BE2C (cell line): Measurements from ENCODE around the gene SFT2D3.

Experiments
- DNase-seq: peaks from one replicate; pipeline ENCODE4 v3.0.0-alpha.2; 2020
- H3K27me3 ChIP-seq: fragments of 250-450 bp; sonication (Bioruptor Pico); 2 replicates; pipeline ENCODE4 v1.5.1; 2020; ENCODE audit warnings: mild to moderate bottlenecking
- H3K36me3 ChIP-seq: fragments of 250-450 bp; sonication (Bioruptor Pico); 2 replicates; pipeline ENCODE4 v1.5.1; 2020; ENCODE audit warnings: mild to moderate bottlenecking
- H3K4me1 ChIP-seq: fragments of 250-450 bp; sonication (Bioruptor Pico); 2 replicates; pipeline ENCODE4 v1.5.1; 2020
- H3K4me3 ChIP-seq: 2 replicates; pipeline ENCODE4 v1.5.1; 2011; ENCODE audit warnings: low read depth, low read length
- H3K9me3 ChIP-seq: fragments of 250-450 bp; sonication (Bioruptor Pico); 2 replicates; pipeline ENCODE4 v1.5.1; 2020
- TF ChIP-seq, protein P1 (sequence below): IDR thresholded peaks from 2 replicates; pipeline ENCODE4 v1.5.1; 2012; ENCODE audit warnings: mild to moderate bottlenecking, low read depth, low read length

SFT2D3 gene

DNA sequence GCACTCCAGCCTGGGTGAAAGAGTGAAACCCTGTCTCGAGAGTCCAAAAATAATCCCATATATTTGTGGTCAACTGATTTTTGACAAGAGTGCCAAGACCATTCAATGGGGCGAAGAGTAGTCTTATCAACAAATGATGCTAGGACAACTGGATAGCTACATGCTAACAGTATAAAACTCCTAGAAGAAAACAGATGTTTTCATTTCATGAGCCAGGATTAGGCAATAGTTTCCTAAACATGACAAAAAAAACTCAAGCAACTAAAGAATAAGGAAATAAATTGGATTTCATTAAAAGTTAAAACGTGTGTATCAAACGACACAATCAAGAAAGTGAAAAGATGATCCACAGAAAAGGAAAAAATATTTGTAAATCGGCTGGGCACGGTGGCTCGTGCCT lies 32.2 kb upstream of the SFT2D3 start:
- H3K9me3 ChIP-seq = no peaks in the 10 kb centered on the region

DNA sequence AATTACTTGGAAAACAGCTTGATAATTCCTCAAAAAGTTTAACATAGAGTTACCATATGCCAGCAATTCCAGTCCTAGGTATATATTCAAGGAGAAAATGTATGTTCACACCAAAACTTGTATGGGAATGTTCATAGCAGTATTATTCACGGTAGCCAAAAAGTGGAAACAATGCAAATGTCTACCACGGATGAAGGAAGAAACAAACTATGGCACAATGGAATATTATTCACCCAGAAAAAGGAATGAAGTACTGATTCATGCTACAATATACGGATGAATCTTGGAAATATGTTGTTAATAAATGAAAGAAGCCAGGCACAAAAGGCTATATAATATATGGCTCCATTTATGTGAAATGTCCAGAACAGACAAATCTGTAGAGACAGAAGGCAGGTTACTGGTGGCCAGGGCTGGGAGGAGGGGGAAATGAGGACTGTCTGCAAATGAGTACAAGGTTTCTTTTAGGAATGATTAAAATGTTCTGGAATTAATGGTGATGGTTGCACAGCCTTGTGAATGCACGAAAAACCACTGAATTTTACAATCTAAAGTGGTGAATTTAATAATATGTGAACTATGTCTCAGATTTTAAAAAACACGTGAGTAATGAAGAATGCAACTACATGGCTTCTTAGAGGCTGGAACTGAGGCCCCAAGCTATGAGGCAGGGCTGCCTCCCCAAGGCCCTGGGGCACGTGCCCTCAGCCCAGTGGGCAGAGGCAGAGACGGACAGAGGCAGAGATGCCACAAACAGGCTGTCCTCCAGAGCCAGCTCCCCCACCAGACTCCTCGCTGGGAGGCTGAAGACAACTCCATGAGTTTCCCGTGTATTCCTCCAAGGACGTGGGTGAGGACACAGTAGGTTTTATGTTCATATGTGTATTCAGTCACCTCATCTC lies 31.0 kb upstream of the SFT2D3 start:
- Histone ChIP-seq H3K4me1 (no peaks in the 10 kb centered on the region), H3K27me3 (peaks cover 11% of the 10 kb centered on the region), H3K36me3 (no peaks in the 10 kb centered on the region), H3K4me3 (no peak overlapping the region), H3K9me3 (no peaks in the 10 kb centered on the region)
- TF ChIP-seq, protein P1, sequence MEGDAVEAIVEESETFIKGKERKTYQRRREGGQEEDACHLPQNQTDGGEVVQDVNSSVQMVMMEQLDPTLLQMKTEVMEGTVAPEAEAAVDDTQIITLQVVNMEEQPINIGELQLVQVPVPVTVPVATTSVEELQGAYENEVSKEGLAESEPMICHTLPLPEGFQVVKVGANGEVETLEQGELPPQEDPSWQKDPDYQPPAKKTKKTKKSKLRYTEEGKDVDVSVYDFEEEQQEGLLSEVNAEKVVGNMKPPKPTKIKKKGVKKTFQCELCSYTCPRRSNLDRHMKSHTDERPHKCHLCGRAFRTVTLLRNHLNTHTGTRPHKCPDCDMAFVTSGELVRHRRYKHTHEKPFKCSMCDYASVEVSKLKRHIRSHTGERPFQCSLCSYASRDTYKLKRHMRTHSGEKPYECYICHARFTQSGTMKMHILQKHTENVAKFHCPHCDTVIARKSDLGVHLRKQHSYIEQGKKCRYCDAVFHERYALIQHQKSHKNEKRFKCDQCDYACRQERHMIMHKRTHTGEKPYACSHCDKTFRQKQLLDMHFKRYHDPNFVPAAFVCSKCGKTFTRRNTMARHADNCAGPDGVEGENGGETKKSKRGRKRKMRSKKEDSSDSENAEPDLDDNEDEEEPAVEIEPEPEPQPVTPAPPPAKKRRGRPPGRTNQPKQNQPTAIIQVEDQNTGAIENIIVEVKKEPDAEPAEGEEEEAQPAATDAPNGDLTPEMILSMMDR = no peak
- no peak for DNase-seq

More for the DNA sequence above, 32.2 kb upstream of the SFT2D3 start:
- TF ChIP-seq, protein P1 = no peak
- Histone ChIP-seq H3K36me3 (no peaks in the 10 kb centered on the region), H3K4me3 (no peak overlapping the region), H3K4me1 (no peaks in the 10 kb centered on the region), H3K27me3 (peaks cover 15% of the 10 kb centered on the region)
- DNase-seq = no peak

DNA sequence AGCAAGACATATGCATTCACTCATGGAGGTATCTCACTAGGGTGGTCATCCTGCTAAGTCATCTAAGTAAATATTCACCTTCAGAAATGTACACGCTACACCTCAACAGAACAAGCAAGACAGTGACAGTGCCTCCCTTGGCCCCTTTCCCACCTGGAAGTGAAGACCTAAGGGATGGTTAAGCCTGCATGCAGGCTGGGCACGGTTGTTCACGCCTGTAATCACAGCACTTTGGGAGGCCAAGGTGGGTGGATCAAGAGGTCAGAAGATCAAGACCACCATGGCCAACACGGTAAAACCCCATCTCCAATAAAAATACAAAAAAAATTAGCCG lies 30.4 kb upstream of the SFT2D3 start:
- TF ChIP-seq, protein P1 = no peak
- Histone ChIP-seq H3K27me3 (peaks cover 14% of the 10 kb centered on the region), H3K36me3 (no peaks in the 10 kb centered on the region), H3K4me3 (no peak overlapping the region), H3K9me3 (no peaks in the 10 kb centered on the region), H3K4me1 (no peaks in the 10 kb centered on the region)
- no peak for DNase-seq

DNA sequence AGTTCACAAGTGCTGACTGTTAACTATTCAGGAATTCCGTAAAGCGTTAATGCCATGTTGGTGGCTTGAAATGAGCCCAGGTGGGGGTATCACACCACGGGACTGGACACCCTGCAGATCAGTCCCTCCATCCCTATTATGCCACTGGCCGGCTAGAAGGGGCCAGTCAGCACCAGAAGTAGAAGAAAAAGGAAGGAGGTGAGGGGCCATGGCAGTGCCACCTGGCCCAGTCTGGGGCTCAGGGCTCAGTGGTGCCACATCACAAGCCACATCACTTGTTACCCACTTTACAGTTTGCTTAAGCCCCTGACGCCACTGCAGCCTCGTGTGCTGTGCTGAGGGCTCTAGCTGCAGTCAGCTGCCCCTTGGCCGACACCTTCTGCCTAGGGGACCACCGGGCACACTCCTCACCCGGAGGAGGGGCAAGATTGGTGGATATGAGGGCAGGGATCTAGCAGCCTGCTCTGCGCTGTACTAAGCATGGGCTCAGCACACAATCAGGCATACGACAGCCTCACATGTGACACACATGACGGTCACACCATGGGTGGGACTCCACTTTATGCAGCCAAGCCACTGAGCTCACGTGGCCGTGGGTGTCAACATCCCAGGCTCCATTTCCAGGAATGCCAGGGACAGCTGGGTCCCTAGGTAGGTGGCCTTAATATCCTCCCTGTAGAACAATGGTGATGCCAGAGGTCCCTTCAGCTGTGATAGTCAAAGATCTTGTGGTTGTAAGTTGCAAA lies 29.6 kb upstream of the SFT2D3 start:
- Histone ChIP-seq H3K36me3 (no peaks in the 10 kb centered on the region), H3K27me3 (peaks cover 15% of the 10 kb centered on the region), H3K4me3 (no peak overlapping the region), H3K9me3 (no peaks in the 10 kb centered on the region), H3K4me1 (no peaks in the 10 kb centered on the region)
- no peak for DNase-seq
- TF ChIP-seq, protein P1 = no peak

DNA sequence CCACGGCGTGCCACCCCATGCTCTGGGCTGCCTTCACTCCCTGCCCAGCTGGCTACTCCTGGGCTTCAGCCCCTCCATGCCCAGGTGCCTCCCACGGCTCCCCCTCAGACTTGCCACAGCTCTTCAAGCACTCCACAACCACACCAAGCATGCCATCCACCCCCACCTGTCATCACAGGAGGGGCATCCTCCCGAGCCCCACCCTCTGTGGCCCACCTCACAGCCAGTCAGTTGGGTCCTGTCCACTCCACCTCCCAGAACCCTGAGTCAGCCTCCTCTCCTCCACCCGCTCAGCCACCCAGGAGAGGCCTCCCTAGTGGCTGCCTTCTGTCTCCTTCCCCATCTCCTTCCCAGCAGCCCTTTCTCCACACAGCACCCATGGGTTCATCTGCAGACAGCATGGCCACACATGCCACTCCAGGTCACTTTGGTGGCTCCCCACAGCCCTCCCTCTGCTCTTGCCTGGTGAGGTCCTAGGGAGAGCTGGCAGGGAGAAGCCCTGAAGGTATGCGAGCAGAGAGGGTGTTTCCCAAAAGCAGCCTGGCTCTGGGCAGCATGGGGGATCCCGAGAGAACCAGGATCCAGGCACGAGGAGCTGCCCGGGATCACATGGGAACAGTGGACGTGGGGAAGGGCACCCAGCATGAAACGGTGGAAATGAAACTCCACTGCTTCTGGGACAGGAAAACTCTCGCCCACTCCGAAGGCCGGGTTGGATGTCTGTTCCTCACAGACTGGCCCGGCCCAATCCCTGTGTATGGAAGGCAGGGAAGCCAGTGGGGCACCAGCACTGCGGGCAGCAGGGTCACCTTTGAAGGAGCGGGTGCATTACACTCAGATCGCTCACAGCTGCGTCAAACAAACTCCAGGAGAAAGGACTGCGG lies 28.7 kb upstream of the SFT2D3 start:
- Histone ChIP-seq H3K4me3 (no peak overlapping the region), H3K36me3 (no peaks in the 10 kb centered on the region), H3K9me3 (no peaks in the 10 kb centered on the region), H3K27me3 (peaks cover 15% of the 10 kb centered on the region), H3K4me1 (no peaks in the 10 kb centered on the region)
- DNase-seq = no peak
- TF ChIP-seq, protein P1 = no peak
